Brain pericyte (primary cell): ENCODE data around the gene KCNF1.

ENCODE experiments used
- DNase-seq: peaks from one replicate; pipeline ENCODE4 v3.0.0-alpha.2; 2012; ENCODE audit warnings: low read depth, low spot score

The KCNF1 gene

DNA sequence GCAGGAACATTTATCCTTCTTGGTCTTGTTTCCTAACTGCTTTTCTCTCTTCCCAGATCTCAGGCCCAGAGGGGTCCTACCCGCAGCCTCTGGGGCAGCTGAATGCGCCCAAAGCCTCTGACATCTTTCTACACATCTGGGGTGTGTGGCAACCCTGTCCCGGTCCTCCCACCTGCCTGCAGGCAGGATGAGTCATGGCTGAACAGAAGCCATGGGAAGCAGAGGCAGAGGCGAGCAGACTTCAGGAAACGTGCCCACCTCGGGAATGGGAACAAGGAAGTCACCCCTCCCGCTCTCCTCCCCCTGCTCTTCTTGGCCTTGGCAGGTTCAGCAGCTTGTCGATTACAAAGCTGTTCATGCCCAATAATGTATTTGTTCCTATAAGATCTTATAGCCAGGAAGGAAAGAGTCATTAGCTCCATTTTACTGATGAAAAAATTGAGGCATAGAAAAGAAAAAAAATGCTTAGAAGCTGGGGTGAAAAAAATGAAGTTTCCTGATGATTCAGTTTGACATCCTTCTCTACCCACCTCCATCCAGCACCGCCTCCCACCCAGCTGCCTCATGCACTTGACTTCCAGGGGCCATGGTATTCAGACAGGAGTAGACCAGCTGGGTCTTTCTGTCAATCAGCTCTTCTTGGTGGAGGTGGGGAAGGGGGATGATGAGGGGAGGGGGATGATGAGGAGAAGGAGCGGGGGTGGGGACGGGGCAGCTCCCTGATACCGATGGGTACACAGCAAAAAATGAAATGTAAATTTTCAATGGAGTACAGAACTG is 10.4 kb upstream of the KCNF1 start:
- no peak for DNase-seq

DNA sequence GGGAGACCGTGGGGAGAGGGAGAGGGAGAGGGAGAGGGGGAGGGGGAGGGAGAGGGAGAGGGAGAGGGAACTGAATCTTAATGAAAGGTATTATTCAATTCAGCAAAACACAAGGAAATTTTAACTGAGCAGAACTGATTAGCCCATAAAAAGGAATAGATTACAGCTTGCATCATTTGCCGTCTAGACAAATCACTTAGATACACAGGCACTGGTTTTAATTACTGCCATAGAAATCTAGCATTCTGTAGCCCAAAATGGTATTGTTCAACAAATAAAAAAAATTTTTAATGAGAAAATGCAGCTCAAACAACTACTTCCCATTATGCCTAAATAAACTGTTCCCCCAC is 7.9 kb upstream of the KCNF1 start:
- no peak for DNase-seq

DNA sequence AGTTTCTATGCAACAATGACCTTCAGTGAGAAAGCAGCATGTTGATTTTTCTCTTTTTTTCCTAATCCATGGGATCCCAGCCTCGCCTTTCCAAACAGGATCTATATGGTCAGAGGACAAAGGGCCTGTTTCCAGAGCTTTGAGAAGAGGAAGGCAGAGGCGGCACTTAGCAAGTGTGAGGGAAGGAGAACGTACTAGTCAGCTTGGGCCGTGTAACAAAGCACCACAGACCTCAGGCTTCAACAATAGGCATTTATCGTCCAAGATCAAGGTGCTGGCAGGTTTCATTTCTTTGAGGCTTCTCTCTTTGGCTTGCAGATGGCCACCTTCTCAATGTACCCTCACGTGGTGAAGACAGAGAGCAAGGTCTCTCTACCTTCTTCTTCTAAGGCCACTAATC is 7.3 kb upstream of the KCNF1 start:
- DNase-seq, result no peak

DNA sequence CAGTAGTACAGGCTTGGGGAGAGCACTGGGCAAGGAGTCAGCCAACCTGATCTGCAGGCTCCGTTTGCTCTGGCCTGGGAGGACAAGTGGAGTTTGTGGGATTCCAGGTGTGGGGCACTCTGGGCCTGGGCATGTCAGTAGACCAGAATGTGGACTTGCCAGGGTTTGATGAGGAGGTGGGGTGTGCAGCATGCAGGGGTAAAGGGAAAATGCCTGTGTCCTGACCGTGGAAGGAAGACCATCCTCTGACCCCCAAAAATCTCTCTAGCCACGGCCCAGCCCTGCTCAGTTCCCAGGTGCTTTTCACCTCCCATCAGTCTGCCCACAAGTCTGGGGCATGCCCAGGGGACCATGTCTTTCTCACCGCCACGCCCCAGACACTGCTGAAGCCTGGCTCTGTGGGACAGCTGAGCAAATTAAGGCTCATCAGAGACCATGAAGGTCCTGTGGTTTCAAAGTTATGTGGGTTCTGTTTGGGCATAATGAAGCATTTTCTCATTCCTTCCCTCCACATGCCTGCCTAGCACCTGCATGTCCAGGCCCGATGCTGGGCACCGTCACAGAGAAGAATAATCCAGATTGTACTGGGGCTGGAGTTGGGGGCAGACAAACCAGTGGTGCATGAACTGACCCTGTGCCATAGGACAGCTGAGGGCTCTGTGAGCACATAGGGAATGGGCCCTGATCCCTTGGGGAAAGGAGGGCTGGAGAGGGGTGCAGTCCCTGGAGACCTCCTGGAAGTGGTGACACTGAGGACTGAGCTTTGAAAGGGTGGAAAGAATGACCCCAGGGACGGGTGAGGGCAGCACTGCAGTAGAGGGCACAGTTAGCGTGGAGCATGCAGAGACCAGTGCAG is 6.5 kb upstream of the KCNF1 start:
- DNase-seq, result no peak

- no peak for DNase-seq
Measured at GRCh38 chr2:10905862-10906143, 5.9 kb upstream of the KCNF1 start.

DNA sequence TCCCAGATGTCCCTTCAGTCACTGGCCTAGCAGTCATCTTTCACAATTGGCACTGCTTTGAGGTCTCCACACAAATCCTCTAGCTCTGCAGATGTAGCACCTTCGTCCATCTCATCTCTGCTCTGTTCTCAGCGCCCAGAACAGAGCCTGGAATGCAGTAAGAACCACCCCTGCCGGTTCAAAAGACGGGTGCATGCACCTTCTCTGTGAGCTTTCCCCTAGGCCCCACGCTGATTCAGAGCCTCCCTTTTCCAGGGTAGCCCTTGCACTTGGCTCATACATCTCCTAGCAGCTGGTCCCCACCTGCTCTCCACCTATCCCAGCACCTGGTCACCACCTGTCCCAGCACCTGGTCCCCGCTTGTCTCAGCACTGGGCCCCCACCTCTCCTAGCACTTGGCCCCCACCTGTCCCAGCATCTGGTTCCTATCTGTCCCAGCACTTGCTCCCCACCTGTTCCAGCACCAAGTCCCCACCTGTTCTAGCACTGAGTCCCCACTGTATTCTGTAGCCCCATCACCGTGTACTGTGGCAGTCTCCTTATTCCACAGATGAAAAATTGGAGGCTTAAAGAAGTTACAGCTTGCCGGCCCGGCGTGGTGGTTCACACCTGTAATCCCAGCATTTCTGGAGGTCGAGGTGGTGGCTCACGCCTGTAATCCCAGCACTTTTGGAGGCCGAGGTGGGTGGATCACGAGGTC is 4.7 kb upstream of the KCNF1 start:
- DNase-seq, result no peak

DNA sequence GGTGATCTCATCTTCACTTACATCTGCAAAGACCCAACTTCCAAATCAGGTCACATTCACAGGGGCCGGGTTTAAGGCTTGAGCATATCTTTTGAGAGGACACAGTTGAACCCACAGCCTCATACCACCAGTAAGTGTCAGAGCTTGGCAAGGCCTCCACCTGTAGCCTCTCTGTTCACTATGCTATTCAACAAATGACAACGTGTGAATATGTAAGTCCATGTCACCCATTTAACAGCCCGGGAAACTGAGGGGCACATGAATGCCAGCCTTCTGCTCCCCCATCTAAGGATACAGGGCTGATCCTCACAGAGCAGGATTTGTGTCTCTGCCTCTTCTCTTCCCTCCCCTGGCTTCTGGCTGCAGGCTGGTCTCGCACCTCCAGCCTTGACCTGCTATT is 3.5 kb upstream of the KCNF1 start:
- DNase-seq, result no peak

- DNase-seq, result no peak
Measured at GRCh38 chr2:10909050-10909995, 2.4 kb upstream of the KCNF1 start.

DNA sequence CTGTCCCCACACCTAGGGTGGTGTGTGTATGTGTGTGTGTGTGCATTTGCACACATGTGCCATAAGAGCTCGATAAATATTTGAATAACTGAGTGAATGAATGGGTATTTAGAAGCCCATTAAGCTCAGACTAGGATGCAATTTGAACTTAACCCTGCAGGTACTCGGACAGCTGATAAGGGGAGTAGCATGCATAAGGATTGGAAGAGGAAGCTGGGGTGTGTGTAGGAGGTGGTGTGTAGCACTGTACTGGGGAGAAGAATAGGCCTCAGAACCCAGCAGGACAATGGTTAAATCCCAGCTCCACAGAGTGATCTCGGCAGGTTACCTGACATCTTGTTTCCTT is 1.8 kb upstream of the KCNF1 start:
- no peak for DNase-seq

DNA sequence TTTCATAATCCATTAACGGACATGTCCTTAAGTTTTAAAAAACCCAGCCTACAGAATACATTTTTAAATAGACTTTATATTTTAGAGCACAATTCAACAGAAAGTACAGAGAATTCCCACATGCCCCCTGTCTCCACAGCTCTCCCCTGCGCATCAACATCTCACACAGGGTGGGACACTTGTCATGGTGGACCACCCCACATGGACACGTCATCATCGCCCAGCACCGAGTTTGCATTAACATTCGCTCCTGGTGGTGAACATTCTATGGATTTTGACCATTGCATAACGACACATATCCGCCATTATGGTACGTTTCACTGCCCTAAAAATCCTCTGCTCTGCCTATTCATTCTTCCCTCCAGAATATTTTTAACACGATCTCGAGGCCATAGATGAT is 1.1 kb upstream of the KCNF1 start:
- no peak for DNase-seq

DNA sequence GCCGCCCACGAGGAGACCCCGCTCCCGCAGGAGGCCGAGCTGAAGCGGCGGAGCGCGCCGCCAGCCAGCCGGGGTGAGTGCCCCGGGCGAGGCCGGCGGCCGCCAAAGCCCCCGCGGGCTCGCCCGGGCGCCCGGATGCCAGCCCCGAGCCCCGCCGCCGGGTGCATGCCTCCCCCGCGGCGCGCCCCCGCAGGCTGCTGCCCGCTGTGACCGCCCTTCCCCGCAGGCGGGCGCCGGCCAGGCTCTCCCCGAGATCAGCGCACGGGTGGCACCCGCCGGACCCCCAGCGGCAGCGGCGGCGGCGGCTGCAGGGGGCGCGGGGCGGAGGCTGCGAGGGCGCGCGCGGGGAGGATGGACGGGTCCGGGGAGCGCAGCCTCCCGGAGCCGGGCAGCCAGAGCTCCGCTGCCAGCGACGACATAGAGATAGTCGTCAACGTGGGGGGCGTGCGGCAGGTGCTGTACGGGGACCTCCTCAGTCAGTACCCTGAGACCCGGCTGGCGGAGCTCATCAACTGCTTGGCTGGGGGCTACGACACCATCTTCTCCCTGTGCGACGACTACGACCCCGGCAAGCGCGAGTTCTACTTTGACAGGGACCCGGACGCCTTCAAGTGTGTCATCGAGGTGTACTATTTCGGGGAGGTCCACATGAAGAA is 470 bp downstream of the KCNF1 start:
- DNase-seq, result no peak

GRCh38 chr2:10912796-10913455 is 1.2 kb downstream of the KCNF1 start:
- no peak for DNase-seq

DNA sequence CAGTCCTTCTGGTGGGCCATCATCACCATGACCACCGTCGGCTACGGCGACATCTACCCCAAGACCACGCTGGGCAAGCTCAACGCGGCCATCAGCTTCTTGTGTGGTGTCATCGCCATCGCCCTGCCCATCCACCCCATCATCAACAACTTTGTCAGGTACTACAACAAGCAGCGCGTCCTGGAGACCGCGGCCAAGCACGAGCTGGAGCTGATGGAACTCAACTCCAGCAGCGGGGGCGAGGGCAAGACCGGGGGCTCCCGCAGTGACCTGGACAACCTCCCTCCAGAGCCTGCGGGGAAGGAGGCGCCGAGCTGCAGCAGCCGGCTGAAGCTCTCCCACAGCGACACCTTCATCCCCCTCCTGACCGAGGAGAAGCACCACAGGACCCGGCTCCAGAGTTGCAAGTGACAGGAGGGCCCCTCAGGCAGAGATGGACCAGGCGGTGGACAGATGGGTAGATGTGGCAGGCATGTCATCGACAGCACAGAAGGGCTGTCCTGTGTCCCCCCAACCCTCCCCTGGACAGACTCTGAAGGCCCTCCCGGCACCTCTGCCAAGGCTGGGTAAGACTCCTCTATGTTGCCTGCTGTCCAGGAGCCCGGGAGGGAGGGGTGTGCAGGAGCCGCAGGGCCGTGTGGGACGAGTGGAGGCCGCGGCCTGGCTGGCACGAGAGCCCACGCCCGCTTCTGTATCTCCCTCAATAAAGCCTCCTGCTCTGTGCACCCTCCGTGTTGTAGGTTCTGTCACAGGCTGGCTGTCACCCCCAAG is 2.0 kb downstream of the KCNF1 start:
- DNase-seq, result no peak

- no peak for DNase-seq
Measured at GRCh38 chr2:10914272-10914693, 2.5 kb downstream of the KCNF1 start.

- DNase-seq, result no peak
Measured at GRCh38 chr2:10915236-10915635, 3.5 kb downstream of the KCNF1 start.

DNA sequence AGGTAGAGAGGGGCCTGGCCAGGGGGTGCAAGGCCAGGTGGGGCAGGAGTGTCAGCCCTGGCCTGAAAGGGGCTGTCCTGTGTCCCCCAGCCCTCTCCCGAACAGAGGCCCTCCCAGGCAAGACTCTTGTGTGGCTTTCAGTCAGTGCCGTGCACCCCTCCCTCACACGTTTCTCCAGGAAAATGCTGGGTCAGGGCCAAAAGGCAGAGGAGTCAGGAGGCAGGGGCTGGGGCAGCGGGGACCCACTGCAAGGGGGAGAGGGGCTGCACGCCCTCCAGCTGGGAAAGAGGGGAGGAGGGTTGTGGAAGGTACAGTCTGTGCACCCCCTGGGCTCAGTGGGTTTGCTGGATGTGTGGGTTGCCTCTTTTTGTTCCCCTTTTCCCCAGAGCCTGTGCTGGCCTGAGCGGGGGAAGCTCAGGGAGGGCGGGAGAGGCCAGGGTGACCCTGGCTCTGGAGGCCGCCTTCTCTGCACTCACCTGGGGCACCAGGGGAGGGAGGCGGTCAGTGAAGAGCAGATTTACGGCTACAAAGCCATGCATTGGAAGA is 4.1 kb downstream of the KCNF1 start:
- DNase-seq, result no peak

DNA sequence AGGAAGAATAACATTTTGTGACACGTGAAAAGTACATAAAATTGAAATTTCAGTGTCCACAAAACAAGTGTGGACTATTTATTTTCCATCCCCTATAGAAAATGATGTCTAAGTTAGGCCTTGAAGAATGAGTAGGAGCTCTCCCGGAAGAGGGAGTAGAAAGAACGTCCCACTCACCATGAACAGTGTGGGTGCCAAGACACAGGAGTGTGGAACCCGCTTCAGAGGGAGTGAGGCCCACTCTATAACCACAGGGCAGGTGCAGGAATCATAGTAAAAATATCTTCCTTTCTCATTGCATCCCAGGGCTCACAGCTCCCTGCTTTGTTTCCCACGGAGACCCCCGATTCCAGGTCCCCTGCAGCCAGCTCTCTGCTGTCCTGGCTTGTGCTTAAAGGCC is 5.2 kb downstream of the KCNF1 start:
- DNase-seq, result no peak

DNA sequence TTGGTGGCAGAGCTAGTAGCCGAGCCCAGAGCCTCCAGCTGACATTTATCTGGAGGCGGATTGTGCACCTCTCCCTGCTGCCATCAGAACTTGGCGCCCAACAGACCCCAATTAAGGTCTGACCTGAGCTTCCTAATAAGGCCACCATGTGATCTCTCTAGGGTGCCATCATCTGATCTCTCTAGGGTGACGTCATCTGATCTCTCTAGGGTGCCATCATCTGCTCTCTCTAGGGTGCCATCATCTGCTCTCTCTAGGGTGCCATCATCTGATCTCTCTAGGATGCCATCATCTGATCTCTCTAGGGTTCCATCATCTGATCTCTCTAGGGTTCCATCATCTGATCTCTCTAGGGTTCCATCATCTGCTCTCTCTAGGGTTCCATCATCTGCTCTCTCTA is 6.2 kb downstream of the KCNF1 start:
- DNase-seq, result no peak

DNA sequence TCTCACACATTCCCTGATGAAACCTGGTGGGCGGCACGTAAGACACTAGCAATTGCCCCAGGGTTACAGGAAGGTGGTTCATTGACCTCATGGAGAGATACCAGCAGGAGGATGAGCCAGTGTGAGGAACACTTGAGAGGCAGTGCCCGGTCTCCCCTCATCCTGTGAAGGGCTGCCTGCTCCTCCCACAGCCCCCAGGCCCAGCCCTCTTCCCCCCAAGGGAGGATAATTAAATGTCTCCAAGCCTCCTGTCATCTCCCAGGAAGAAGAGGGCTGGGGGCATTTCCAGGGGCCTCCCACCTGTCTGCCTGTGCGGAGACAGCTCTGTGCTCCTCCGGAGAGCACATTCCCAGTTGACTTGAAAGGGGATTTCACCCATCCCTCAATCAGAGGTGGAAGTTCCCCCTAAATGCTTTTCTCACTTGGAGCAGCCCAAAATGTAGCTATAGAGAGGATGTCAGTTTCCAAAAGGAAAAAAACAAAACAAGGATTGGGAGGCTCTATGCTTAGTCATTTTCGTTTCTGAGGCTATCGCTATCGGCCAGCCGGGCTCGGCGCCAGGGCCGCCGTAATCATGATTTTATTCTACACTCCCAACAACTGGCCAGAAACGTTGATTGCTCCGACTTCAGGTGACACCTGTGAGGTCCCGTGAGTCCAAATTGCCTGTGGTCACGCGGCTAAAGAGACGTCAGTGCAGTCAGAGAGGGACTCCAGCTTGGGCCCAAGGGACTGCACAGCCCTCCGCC is 7.1 kb downstream of the KCNF1 start:
- DNase-seq, result no peak
